Measurements from ENCODE around the gene ATP11B.

ATP11B gene

DNA sequence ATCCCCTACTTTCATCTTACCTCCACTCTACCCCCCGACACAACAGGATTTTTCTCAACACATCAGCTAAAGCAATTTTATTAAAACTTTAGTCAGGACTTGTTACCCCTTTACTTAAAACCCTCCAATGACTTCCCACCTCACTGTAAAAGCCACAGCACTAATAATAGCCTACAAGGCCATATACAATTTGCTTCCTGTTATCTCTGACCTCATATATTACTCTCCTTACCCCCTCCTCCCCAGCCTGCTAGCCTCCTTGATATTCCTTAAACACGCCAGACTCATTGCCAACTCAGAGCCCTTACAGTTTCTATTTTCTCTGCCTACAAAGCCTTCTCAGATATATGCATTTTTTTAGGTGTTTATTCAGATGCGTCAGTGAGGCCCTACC lies 132.6 kb downstream of the ATP11B start:
- DNase-seq (ENCODE audit: extremely low spot score), result no peak
- ChIA-PET CTCF (no interaction called here), POLR2A (no interaction called here)
- TF ChIP-seq ARNT (IDR thresholded peaks at IDR 0.05) (no peak), BHLHE40 (IDR thresholded peaks at IDR 0.05; ENCODE audit: borderline replicate concordance) (no peak), FOXK2 (IDR thresholded peaks at IDR 0.05) (no peak), ELF4 (IDR thresholded peaks at IDR 0.05) (no peak), CTBP1 (IDR thresholded peaks at IDR 0.05; ENCODE audit: borderline replicate concordance) (no peak), TARDBP (IDR thresholded peaks at IDR 0.05) (no peak), FOXM1 (IDR thresholded peaks at IDR 0.05; ENCODE audit: borderline replicate concordance) (no peak), LEF1 (IDR thresholded peaks at IDR 0.05; ENCODE audit: borderline replicate concordance) (no peak), SUZ12 (IDR thresholded peaks at IDR 0.05) (no peak), SP1 (IDR thresholded peaks at IDR 0.05) (no peak), L3MBTL2 (conservative IDR thresholded peaks at IDR 0.05) (no peak)
- TF ChIP-seq, protein P1, sequence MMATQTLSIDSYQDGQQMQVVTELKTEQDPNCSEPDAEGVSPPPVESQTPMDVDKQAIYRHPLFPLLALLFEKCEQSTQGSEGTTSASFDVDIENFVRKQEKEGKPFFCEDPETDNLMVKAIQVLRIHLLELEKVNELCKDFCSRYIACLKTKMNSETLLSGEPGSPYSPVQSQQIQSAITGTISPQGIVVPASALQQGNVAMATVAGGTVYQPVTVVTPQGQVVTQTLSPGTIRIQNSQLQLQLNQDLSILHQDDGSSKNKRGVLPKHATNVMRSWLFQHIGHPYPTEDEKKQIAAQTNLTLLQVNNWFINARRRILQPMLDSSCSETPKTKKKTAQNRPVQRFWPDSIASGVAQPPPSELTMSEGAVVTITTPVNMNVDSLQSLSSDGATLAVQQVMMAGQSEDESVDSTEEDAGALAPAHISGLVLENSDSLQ (IDR thresholded peaks at IDR 0.05), result no peak

DNA sequence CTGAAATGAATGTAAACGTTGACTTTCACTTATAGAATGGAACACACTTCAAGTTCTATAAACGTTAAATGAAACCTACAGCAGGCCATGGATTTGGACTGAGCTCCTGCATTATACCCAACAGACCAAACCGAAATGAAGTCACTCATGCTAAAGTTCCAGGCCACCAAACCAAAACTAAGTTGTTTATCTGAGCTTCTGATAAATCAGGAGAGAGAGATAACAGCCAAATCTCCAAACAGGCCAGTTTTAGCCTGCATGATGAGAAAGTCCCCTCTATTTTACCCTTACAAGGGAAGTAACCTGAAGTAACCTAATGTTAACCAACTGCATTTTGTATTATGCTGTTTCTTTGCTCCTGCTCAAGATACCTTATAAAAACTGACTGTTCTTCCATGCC lies 142.5 kb downstream of the ATP11B start:
- ChIA-PET POLR2A (no interaction called here), CTCF (interaction anchor here (0.6 kb wide), 1 partner anchor 26 kb away, joined by 3 read pairs; no protein-coding TSS in a partner anchor)
- no peak for TF ChIP-seq FOXA1 (IDR thresholded peaks at IDR 0.05)
- TF ChIP-seq FOXM1 (IDR thresholded peaks at IDR 0.05; ENCODE audit: borderline replicate concordance), result no peak
- no peak for TF ChIP-seq SUZ12 (IDR thresholded peaks at IDR 0.05)
- no peak for TF ChIP-seq L3MBTL2 (conservative IDR thresholded peaks at IDR 0.05)
- no peak for TF ChIP-seq CTBP1 (IDR thresholded peaks at IDR 0.05; ENCODE audit: borderline replicate concordance)
- TF ChIP-seq NFRKB (IDR thresholded peaks at IDR 0.05), result no peak
- no peak for TF ChIP-seq TARDBP (IDR thresholded peaks at IDR 0.05)
- TF ChIP-seq BHLHE40 (IDR thresholded peaks at IDR 0.05; ENCODE audit: borderline replicate concordance), result no peak
- TF ChIP-seq ZNF384 (IDR thresholded peaks at IDR 0.05), result no peak
- TF ChIP-seq HDGF (IDR thresholded peaks at IDR 0.05; ENCODE audit: borderline replicate concordance), result no peak
- TF ChIP-seq SP1 (IDR thresholded peaks at IDR 0.05), result no peak
- TF ChIP-seq ARNT (IDR thresholded peaks at IDR 0.05), result no peak
- no peak for TF ChIP-seq ELF4 (IDR thresholded peaks at IDR 0.05)
- TF ChIP-seq FOXK2 (IDR thresholded peaks at IDR 0.05), result no peak
- TF ChIP-seq, protein P1 (IDR thresholded peaks at IDR 0.05), result no peak
- TF ChIP-seq LEF1 (IDR thresholded peaks at IDR 0.05; ENCODE audit: borderline replicate concordance), result no peak
- DNase-seq (ENCODE audit: extremely low spot score), result no peak

DNA sequence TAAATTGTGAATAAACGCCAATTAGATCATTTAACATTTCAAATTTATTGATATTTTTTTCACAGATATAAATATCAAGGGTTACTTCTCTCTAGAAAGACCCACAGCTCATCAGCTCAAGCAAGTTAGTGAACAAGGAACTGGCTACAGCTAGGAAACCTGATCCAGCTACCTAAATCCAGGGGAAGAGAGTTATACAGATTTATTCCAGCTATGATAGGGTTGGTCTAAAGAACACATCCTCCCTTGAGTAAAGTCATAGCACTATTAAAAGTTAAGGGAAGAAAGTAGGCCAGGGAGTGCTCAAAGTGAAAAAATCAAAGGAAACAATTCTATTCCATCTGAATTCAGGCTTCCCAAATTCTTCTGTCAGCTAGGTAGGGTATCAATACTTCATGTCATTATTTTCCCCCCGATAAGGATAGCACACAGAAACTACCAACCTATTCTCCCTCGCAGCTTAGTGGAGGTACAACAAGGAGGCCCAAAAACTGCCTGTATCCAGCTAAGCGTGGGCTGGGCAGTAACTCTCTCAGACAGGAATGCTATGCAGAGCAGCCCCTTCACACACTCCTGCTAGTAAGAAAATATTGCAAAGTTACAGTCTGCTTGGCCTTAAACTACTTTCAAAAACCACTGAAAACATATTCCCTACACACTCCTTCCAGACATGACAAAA lies 143.1 kb downstream of the ATP11B start:
- CTCF ChIA-PET, result interaction anchor here (0.6 kb wide), 1 partner anchor 27 kb away, joined by 3 read pairs; no protein-coding TSS in a partner anchor
- no peak for DNase-seq (ENCODE audit: extremely low spot score)
- TF ChIP-seq SUZ12 (IDR thresholded peaks at IDR 0.05), result no peak
- no peak for TF ChIP-seq HDGF (IDR thresholded peaks at IDR 0.05; ENCODE audit: borderline replicate concordance)
- no peak for TF ChIP-seq ELF4 (IDR thresholded peaks at IDR 0.05)
- POLR2A ChIA-PET, result no interaction called here

DNA sequence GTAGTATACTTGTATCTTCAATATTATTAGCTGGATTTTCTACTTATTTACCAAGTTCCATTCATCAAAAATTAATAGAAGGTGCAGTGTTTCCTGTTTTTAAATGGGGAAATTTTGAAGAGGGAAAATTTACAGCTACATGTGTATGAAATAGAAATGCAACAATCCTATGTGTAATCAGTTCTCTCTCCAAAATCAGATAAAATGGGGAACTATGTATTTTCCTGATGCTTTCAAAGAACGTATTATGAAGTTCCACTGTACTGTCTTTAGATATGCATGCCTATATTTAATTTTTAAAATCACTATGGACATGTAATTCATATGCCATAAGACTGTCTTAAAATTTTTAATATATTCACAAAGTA lies 143.6 kb downstream of the ATP11B start:
- ChIA-PET POLR2A (no interaction called here), CTCF (no interaction called here)
- no peak for DNase-seq (ENCODE audit: extremely low spot score)
- TF ChIP-seq BHLHE40 (IDR thresholded peaks at IDR 0.05; ENCODE audit: borderline replicate concordance) (no peak), ELF4 (IDR thresholded peaks at IDR 0.05) (no peak), FOXM1 (IDR thresholded peaks at IDR 0.05; ENCODE audit: borderline replicate concordance) (no peak), HDGF (IDR thresholded peaks at IDR 0.05; ENCODE audit: borderline replicate concordance) (no peak), ARNT (IDR thresholded peaks at IDR 0.05) (no peak)
- TF ChIP-seq, protein P1 (IDR thresholded peaks at IDR 0.05), result no peak

DNA sequence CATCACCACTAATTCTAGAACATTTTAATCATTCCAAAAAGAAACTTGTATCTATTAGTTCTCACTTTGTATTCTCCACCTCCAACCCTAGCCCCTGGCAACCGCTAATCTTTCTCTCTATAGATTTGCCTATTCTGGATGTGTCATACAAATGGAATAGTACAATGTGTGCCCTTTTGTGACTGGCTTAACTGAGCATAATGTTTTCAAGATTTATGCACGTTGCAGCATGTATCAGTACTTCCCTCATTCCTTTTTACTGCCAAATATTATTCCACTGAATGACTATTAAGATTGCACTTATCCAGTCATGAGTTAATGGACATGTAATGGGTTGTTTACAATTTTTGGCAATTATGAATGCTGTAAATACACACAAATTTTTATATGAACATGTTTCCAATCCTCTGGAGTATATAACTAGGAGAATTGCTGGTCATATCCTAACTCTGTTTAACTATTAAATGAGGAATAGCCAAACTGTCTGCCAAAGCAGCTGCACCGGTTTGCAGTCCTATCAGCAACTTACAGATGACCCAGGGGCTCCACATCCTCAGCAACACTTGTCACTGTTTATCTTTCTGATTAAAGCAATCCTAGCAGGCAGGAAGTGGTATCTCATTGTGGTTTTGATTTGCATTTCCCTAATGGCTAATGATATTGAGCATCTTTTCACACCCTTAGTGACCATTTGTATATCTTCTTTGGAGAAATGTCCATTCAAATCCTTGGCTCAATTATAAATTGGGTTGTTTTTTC lies 144.2 kb downstream of the ATP11B start:
- DNase-seq (ENCODE audit: extremely low spot score), result no peak
- ChIA-PET POLR2A (no interaction called here), CTCF (no interaction called here)
- TF ChIP-seq LEF1 (IDR thresholded peaks at IDR 0.05; ENCODE audit: borderline replicate concordance) (no peak), CTBP1 (IDR thresholded peaks at IDR 0.05; ENCODE audit: borderline replicate concordance) (no peak), HDGF (IDR thresholded peaks at IDR 0.05; ENCODE audit: borderline replicate concordance) (no peak), BHLHE40 (IDR thresholded peaks at IDR 0.05; ENCODE audit: borderline replicate concordance) (no peak), TARDBP (IDR thresholded peaks at IDR 0.05) (no peak), L3MBTL2 (conservative IDR thresholded peaks at IDR 0.05) (no peak), ARNT (IDR thresholded peaks at IDR 0.05) (no peak), NFRKB (IDR thresholded peaks at IDR 0.05) (no peak), ZNF384 (IDR thresholded peaks at IDR 0.05) (no peak), ELF4 (IDR thresholded peaks at IDR 0.05) (no peak), SP1 (IDR thresholded peaks at IDR 0.05) (no peak), FOXA1 (IDR thresholded peaks at IDR 0.05) (no peak), FOXK2 (IDR thresholded peaks at IDR 0.05) (no peak), FOXM1 (IDR thresholded peaks at IDR 0.05; ENCODE audit: borderline replicate concordance) (no peak)
- TF ChIP-seq, protein P1 (IDR thresholded peaks at IDR 0.05), result no peak

All from HEK293T (cell line).